ENCODE results near the gene PDPN. TPM values are rescaled to one million over a fixed set of nuclear protein-coding genes. Genes with fewer than 3 reads are reported as not detected.

PDPN gene
- total and polyA plus RNA-seq, 11 donors: 4.4 to 162 (median 21.1) TPM

DNA sequence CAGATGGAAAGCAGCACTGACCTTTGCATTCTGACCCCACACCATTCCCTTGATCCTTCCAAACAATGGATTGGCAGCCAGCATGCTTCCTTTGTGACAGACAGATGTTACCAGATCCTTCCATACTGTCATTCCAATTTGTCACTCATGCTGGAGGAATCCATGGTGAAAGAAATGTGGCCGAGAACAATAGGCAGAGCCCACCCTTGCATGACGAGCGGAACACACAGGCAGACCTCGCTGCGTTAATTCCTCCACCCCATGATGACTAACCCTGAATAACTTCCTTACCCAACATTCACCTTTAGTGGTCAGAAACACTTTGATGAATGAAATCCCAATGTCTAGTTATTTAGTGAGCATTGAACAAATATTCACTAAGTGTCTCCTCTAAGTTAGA lies 45.1 kb downstream of the PDPN start:
- intact Hi-C loops (cut with DNase I): no loop called here
- no peak for TF ChIP-seq POLR2A (IDR thresholded peaks at IDR 0.05)
- TF ChIP-seq, protein P1, sequence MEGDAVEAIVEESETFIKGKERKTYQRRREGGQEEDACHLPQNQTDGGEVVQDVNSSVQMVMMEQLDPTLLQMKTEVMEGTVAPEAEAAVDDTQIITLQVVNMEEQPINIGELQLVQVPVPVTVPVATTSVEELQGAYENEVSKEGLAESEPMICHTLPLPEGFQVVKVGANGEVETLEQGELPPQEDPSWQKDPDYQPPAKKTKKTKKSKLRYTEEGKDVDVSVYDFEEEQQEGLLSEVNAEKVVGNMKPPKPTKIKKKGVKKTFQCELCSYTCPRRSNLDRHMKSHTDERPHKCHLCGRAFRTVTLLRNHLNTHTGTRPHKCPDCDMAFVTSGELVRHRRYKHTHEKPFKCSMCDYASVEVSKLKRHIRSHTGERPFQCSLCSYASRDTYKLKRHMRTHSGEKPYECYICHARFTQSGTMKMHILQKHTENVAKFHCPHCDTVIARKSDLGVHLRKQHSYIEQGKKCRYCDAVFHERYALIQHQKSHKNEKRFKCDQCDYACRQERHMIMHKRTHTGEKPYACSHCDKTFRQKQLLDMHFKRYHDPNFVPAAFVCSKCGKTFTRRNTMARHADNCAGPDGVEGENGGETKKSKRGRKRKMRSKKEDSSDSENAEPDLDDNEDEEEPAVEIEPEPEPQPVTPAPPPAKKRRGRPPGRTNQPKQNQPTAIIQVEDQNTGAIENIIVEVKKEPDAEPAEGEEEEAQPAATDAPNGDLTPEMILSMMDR (IDR thresholded peaks at IDR 0.05): no peak
- Histone ChIP-seq H3K27me3 (peaks cover 0 to 4% (median 0%) of the 10 kb centered on the region in 9 donors), H3K4me1 (no peaks in the 10 kb centered on the region), H3K9me3 (no peaks in the 10 kb centered on the region), H3K36me3 (no peaks in the 10 kb centered on the region), H3K4me3 (no peak overlapping the region), H3K27ac (no peak overlapping the region)
- WGBS, 4 donors: 79 to 91% (median 86%) methylated on average over 5 of the region's 5 CpGs
- no peak for ATAC-seq
- DNase-seq: no peak

DNA sequence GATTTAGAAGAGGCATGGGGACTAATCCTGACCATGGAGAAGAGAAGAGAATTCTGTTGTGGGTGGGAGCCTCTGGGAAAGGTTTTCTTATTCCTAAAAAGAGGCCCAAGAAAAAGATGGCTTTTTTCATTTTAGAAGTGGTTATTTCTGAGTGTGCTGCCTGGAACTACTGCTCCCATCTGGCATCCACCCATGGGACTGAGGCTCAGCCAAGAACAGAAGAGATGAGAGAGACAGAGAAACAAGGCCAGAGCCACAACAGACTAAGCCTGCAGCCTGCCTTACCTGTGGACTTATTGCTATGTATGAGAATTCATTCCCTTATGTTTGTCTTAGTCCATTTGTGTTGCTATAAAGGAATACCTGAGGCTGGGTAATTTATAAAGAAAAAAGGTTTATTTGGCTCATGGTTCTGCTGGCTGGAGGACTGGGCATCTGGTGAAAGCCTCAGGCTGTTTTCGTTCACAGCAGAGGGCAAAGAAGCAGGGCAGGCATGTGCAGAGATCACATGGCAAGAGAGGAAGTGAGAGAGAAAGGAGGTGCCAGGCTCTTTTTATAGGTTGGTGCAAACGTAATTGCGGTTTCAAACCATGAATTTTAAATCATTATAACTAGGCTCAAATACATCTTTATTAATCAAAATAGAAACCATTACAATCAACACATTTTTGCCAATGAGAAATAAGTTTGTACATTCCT lies 58.8 kb downstream of the PDPN start:
- WGBS, 4 donors: 41 to 60% (median 50%) methylated on average over 3 of the region's 3 CpGs
- Histone ChIP-seq H3K27ac (no peak overlapping the region), H3K4me3 (no peak overlapping the region), H3K4me1 (no peaks in the 10 kb centered on the region), H3K9me3 (peaks cover 0 to 18% (median 5%) of the 10 kb centered on the region in 12 donors), H3K36me3 (no peaks in the 10 kb centered on the region), H3K27me3 (peaks cover 0 to 2% (median 0%) of the 10 kb centered on the region in 9 donors)
- ATAC-seq: no peak
- no peak for TF ChIP-seq POLR2A (IDR thresholded peaks at IDR 0.05)
- TF ChIP-seq, protein P1 (IDR thresholded peaks at IDR 0.05): no peak
- intact Hi-C loops (cut with DNase I): no loop called here
- no peak for DNase-seq

DNA sequence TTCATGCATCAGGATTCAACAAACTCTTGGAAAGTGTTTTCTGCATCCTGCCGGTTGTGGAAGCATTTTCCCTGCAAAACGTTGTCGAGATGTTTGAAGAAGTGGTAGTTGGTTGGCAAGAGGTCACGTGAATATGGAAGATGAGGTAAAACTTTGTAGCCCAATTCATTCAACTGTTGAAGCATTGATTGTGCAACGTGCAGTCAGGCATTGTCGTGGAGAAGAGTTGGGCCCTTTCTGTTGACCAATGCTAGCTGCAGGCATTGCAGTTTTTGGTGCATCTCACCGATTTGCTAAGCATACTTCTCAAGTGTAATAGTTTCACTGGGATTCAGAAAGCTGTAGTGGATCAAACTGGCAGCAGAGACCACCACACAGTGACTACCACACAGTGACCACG lies 59.4 kb downstream of the PDPN start:
- H3K27ac ChIP-seq: no peak overlapping the region
- H3K9me3 ChIP-seq: peaks cover 0 to 20% (median 5%) of the 10 kb centered on the region in 12 donors
- no peaks in the 10 kb centered on the region for H3K36me3 ChIP-seq
- intact Hi-C loops (cut with DNase I): no loop called here
- DNase-seq (no peak), ATAC-seq (no peak)
- 78 to 84% (median 79%) methylated on average over 8 of the region's 8 CpGs for WGBS, 4 donors
- H3K27me3 ChIP-seq: no peaks in the 10 kb centered on the region
- TF ChIP-seq, protein P1 (IDR thresholded peaks at IDR 0.05): no peak
- TF ChIP-seq POLR2A (IDR thresholded peaks at IDR 0.05): no peak
- no peak overlapping the region for H3K4me3 ChIP-seq
- H3K4me1 ChIP-seq: no peaks in the 10 kb centered on the region

DNA sequence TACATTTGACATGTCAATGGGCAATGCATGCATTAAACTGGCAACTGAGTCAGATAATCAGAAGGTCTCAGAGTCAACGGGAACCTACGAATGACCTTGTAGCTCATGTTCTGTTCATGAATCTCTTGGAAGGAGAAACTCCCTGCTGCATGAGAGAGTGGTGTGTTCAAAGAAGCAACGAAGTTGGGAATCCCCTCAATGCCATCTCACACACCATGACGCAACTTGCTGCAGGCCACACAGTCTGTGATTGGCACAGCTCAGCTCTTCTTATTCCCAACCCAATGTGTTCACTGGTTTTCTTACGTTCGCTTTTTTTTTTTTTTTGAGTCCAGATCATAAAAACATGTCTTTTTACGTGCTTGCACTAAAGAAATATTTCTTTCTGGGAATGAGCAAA lies 62.9 kb downstream of the PDPN start:
- Histone ChIP-seq H3K27ac (no peak overlapping the region), H3K27me3 (no peaks in the 10 kb centered on the region), H3K4me3 (no peak overlapping the region), H3K36me3 (no peaks in the 10 kb centered on the region), H3K4me1 (no peaks in the 10 kb centered on the region), H3K9me3 (peaks cover 0 to 9% (median 0%) of the 10 kb centered on the region in 12 donors)
- intact Hi-C loops (cut with DNase I): no loop called here
- ATAC-seq: no peak
- DNase-seq: no peak
- no peak for TF ChIP-seq POLR2A (IDR thresholded peaks at IDR 0.05)
- TF ChIP-seq, protein P1 (IDR thresholded peaks at IDR 0.05): no peak
- 90 to 91% (median 90%) methylated on average over 7 of the region's 7 CpGs for WGBS, 4 donors

All from heart left ventricle (tissue), 16 donors.